Activated T-cell treated with anti-CD3 and anti-CD28 coated beads, Interleukin-2, amount 50 U/mL, for 1 hour (primary cell): ENCODE measurements around the gene UGT2B15.
"Not testable (repeated sequence)": the region's sequence is repeated elsewhere in the genome, so short reads cannot be mapped to it uniquely, and the experiment has no call there.

Experiments
- DNase-seq: peaks from one replicate; pipeline ENCODE4 v3.0.0-alpha.2; 2020

Gene UGT2B15

DNA sequence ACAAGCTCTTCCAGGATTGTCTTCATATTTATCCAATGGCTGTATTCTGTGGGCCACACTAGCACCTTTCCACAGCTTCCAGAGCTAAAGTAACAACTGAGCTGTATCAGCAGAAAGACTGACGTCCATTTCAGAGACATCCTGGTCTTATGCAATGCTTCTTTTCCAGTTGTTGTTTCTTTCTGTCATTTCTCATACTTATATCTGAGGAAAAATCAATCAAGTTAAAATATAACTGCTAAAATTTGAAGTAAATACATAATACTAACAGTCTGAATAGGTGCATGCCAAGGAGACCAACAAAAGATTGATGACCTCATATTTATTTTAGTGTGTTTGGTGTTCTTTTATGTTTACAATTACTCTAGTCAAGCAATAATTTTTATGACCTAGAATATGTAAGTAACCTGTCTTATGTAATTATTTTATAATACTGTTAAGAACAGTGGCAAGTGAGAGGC is at the start of gene UGT2B15:
Gene UGT2B15 (minus strand): TSS at position 174 of the 461 bp plus-strand sequence. CDS start 34 bp downstream, at position 140.
- not testable (repeated sequence) for DNase-seq

DNA sequence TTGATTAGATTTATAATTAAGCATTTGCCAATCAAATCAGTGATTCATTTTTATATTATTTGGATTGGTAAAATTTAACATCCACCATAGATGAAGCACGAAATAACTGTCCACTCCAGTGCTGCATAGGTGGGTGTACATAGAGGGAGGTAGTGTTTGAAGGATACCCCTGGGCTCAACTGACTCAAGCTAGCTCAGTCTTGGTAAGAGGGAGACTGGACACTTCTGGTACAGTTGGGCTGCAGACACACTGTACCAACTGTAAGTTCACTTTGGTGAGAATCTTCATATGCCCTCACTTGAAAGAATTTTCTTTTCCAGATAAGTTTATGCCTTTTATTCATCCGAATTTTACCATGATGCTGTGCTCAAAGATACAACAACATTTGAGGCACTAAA is 48.6 kb upstream of the UGT2B15 start:
- DNase-seq: no peak

DNA sequence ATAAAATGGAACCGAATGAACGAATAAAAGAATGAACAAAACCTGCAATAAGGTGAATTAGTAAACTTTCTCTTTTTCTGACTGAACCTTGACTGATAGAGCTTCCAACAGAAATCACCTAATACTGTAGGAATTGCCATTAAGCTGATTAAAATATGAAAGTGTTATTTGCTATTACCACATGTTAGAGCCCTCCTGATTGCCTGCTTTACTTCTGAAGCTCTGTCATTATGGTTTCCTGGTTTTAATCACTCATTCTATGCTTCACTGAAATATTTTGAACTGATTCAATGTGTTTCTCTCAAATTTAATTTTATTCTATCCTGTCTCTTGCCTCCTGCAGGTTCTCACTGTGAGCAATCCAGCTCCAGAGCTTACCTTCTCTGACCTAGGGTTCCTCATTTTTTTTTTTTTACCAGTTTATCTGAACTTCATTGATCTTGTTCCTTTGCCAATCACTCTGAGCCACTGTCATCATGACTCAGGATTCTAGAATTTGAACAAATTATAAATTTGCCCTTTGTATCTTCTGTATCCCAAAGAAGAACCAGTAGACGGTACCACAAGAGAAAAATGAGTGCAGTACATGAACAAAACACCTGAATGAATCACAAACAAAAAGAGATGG is 48.1 kb upstream of the UGT2B15 start:
- no peak for DNase-seq

DNA sequence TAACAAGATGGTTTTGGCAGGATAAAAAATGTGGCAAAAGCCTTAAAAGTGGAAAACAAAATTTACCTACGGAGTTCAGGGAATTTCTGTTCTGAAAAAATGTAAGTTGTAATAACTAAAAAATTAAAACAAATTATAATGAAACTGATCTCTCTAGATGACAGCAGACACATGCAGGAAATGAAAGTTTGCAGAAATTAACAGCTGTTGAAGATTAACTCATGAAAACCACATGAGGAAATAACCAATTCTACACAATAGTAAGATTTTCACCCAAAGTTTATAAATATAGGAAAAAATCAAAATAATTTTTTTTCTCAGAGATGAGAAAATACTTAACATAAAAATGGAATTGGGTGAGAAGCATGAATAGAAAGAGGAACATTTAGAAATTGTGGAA is 47.5 kb upstream of the UGT2B15 start:
- no peak for DNase-seq

DNA sequence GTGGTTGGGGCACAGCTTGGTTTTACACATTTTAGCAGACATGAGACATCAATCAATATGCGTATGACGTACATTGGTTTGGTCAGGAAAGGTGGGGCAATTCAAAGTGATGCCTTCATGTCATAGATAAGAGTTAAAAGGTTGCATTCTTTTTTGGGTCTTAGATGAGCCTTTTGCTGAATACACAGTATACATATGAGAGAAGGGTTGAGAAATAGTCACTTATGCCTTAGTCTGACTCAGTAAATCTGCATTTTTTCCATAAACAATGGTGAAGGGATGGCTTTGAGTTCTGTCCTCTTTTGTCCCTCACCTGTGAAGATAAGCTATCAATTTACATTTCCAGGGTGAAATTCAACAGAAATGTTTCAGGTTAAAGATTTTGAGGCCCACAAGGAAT is 43.9 kb upstream of the UGT2B15 start:
- no peak for DNase-seq

DNA sequence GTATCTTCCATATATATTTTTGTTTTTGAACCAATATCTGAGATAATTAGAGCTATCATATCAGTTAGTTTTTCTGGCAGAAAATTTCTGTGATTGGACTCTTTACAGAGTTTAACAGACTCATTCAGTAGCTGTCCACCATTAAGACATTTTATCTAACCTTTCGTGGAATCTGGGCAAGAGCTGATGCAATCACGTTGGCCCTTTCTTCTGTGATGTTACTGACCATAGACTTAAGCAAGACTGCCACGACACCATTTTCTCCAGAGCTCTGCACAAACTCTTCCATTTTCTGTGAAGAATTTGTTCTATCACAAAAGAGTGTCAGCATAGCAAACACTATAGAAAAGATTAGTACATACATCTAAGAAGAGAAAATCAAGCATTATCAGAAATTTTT is 41.8 kb upstream of the UGT2B15 start:
- DNase-seq: no peak

DNA sequence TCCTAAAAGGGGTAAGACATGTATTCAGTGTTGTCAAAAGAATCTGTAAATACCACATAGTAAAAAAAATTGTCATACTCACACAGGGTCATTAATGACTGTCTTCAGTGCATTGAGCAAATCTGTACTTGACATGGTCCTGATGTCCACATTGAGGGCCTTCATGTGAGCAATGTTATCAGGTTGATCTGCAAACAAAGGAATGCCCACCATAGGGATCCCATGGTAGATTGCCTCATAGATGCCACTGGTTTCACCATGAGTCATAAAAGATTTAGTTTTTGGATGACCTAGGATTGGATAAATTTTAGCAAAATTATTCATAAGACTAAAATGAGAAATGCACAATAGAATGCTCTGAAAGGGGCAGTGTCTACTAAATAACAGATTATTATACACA is 38.1 kb upstream of the UGT2B15 start:
- DNase-seq: no peak

DNA sequence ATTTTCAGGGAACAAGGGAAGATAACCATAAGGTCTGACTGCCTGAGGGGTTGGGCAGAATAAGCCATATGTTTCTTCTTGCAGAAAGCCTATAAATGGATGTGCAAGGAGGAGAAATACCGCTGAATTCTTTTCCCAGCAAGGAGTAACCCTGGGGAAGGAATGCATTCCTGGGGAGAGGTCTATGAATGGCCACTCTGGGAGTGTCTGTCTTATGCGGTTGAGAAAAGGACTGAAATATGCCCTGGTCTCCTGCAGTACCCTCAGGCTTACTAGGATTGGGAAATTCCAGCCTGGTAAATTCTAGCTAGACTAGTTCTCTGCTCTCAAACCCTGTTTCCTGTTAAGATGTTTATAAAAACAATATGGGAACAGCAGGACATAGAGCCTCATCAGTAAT is 32.7 kb upstream of the UGT2B15 start:
- not testable (repeated sequence) for DNase-seq

DNA sequence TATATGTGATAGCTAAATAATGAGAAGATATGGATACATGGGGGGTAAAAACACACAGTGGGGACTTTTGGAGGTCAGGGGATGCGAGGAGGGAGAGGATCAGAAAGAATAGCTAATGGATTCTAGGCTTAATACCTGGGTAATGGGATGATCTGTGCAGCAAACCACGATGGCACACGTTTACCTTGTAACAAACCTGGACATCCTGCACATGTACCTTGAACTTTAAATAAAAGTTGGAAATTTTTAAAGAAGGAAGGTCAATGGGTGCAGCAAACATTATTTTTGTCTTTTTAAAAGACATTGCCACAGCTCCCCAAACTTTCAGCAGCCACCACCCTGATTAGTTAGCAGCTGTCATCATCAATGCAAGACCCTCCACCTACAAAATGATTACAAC is 29.7 kb upstream of the UGT2B15 start:
- no peak for DNase-seq

DNA sequence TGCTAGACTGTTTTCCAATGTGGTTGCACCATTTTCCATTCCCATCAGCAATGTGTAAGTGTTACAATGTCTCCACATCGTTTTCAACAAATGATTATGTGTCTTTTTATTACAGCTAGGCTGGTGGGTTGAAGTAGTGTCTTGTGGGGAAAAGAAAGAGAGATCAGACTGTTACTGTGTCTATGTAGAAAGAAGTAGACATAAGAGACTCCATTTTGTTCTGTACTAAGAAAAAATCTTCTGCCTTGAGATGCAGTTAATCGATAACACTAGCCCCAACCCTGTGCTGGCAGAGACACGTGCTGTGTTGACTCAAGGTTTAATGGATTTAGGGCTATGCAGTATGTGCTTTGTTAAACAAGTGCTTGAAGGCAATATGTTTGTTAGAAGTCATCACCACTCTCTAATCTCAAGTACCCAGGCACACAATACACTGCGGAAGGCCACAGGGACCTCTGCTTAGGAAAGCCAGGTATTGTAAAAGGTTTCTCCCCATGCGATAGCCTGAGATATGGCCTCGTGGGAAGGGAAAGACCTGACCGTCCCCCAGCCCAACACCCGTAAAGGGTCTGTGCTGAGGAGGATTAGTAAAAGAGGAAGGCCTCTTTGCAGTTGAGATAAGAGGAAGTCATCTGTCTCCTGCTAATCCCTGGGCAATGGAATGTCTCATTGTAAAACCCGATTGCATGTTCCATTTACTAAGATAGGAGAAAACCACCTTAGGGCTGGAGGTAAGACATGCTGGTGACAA is 23.0 kb upstream of the UGT2B15 start:
- no peak for DNase-seq

DNA sequence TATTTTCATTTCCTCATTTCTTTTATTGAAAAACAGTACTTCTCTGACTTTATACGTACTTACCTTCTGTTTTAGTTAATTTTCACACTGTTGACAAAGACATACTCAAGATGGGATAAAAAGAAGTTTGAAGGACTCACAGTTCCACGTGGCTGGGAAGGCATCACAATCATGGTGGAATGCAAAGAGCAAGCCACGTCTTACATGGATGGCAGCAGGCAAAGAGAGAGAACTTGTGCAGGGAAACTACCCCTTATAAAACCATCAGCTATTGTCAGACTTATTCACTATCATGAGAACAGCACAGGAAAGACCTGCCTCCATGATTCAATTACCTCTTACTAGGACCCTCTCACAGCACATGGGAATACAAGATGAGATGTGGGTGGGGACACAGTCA is 20.7 kb upstream of the UGT2B15 start:
- DNase-seq: no peak

DNA sequence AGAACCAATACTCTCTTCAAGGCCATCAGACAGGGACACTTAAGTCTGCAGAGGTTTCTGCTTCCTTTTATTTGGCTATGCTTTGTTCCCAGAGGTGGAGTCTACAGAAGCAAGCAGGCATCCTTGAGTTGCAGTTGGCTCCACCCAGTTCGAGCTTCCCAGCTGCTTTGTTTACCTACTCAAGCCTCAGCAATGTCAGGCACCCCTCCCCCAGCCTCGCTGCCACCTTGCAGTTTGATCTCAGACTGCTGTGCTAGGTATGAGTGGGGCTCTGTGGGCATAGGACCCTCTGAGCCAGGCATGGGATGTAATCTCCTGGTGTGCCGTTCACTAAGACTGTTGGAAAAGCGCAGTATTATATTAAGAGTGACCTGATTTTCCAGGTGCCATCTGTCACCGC is 12.6 kb upstream of the UGT2B15 start:
- no peak for DNase-seq

DNA sequence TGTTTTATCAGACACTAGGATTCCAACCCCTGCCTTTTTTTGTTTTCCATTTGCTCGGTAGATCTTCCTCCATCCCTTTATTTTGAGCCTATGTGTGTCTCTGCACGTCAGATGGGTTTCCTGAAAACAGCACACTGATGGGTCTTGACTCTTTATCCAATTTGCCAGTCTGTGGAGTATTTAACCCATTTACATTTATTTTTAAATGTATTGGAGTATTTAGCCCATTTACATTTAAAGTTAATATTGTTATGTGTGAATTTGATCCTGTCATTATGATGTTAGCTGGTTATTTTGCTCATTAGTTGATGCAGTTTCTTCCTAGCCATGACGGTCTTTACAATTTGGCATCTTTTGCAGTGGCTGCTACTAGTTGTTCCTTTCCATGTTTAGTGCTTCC is 10.8 kb upstream of the UGT2B15 start:
- DNase-seq: not testable (repeated sequence)

DNA sequence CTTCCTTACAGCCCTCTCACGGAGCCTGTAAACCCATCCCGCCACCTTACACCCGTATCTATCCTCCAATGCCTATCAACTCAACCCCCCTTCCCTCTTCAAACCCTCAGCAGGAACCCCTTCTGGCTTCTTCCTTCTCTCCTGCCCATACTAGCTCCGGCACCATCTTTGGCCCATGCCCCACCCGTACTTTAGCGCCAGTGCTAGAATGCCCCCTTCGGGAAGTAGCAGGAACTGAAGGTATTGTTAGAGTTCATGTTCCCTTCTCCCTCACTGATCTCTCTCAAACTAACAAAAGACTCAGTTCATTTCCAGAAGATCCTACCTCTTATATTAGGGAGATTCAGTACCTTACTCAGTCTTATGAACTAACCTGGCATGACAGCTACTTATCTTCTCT is 2.7 kb upstream of the UGT2B15 start:
- no peak for DNase-seq

DNA sequence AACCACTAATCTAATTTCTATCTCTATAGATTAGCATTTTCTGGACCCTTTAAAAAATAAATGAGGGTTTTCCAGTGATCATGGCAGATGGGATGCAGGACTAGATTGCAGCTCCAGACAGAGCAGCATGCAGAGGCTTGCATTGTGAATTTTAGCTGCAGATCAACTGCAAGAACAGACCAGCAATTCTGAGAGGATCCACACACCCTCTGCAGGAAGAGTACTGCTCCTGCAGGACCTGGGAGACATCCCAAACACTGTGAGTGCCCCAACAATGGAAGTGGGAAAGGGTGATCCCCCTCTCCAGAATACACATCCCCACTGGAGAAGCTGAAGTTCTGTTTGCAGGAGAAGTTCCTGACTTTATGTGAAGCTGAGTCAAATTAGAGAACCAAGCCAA is 765 bp upstream of the UGT2B15 start:
- DNase-seq: not testable (repeated sequence)

DNA sequence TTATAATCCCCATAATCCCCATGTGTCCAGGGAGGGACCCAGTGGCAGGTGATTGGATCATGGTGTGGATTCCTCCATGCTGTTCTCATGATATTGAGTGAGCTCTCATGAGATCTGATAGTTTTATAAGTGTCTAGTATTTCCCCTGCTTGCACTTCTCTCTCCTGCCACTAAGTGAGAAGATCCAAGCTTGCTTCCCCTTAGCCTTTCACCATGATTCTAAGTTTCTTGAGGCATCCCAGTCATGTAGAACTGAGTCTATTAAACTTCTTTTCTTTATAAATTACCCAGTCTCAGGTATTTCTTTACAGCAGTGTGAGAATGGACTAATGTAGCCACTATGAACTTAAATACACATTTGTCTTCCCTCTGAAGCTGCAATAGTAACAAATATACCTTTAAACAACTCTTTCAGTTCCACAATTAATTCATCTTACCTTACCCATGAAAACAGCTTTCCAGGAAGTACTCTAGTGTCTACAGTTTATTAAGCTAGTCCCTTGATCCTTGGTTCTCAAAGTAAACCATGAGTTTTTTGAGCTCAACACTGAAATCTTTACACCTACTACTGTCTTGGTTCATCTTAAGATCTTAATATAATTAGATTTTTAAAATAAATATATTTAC is 1.8 kb downstream of the UGT2B15 start:
- not testable (repeated sequence) for DNase-seq

DNA sequence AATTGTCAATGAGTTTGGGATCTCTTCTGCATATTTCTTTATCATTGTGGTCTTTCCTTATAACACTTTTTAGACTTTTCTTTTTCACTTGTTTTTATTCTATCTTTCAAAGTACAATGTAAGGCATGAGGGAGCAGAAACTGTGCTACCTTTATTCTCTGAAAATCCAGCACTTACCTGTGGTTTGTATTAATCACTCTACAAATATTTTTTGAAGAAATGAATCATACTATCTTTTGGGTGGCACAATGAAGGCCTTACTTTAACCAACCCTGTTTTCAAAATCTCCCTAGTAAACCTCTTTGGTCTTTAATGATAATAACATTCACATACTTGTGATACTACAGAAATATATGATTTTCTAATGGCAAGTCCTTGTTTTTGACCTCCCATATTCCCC is 2.9 kb downstream of the UGT2B15 start:
- DNase-seq: not testable (repeated sequence)

DNA sequence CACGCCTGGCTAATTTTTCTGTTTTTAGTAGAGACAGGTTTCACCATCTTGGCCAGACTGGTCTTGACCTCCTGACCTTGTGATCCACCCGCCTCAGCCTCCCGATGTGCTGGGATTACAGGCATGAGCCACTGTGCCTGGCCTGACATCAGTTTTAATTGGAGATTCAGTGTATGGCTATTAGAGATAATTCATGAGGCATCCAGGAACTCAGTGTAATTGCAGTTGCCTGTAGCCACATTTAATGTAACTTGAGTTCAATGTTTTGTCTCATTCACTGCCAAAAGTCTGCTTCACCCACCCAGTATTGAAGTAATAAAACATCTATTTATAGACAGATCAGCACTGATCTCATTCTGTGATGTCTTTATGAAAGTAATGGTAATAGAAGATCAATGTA is 5.7 kb downstream of the UGT2B15 start:
- not testable (repeated sequence) for DNase-seq

DNA sequence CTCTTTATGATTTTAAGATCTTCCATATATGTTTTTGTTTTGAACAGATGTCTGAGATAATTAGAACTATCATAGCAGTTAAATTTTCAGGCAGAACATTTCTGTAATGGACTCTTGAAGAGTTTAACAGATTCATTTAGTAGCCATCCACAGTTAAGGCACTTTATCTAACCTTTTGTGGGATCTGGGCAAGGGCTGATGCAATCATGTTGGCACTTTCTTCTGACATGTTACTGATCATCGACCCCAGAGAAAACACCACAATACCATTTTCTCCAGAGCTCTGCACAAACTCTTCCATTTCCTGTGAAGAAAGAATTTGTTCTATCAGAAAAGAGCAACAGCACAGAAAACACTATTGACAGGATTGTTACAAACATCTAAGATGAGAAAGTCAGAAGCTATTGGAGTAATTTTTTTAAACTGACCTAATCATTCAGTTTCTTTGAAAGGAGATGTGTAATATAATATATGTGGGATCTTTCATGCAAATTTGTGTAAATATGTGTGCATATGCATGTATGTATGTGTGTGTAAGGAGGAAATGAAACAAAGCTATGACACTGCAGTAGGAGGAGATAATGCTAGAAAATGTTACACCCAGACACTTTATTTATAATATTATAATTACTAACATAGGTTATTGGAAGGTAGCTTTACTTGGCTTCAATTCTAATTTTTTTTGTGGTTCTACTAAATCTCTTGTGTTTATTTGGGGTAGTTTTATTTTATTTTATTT is 7.4 kb downstream of the UGT2B15 start:
- DNase-seq: not testable (repeated sequence)

DNA sequence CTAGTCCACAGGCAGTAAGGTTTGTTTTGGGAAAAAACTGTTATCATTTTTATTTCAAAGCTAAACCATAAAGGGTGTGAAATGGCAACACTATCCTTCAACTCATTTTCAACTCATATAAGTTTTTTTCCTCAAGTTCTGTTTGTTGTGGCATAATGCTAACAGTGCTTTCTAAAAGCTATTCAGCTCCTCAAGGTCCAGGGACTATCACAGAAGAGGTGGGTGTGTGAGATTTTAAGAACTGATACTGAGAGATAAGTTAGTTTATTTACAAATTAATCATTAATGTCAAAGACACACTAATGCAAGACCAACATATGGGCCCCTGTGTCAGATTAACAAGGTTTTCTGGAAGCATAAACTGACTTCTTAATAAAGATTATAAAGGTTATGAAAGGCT is 11.8 kb downstream of the UGT2B15 start:
- DNase-seq: no peak

DNA sequence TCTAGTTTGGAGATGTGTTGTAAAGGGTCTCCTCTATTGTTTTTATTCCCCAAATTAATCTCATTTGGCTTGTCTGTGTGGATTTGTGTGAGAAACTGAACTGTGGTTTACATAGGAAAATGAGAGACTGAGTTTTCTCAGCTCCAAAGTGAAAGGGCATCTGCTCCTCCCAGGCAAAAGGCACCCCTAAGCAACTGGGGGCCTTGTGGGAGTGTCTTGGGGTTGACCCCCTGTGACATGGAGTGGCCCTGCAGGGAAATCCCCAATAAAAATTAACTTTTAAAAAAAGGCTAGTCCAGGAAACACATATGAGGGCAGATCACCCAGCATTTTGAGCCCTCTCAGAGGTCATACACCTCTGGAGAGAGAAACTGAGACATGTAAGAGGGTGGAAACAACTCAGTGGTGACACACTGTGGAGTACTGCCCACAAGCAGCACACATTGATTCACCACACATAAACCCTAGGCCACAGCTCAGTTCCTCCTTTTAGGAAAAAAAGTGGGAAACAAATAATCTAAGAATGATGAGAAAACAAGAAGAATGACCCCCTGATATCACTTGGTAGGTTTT is 13.3 kb downstream of the UGT2B15 start:
- DNase-seq: not testable (repeated sequence)

DNA sequence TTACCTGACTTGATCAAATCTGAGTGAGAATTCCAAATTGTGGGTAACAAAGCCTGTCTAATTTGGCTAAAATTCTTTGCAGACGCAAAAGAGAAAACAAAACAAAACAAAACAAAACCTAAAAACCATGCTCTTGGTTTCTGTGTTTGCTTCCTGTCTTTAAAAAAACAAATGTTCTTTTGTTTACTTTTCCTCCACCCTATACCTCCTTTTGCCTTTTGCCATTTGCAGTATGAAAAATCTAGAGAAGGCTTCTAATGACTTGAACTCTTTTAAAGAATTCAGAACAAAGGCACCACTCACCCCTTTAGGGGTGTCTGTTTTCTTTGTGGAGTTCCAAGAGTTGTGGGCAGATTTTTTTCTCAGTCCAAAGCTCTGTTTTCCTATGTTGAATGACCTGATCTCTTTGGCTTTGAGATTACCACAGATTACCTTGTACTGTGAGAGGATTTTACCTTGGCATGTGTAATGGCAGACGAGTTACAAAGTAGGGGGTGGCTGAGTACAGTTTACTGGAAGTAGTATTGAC is 13.9 kb downstream of the UGT2B15 start:
- DNase-seq: not testable (repeated sequence)
